Measurements from ENCODE around the gene SMYD3. TPM values are rescaled to one million over a fixed set of nuclear protein-coding genes. Genes with fewer than 3 reads are reported as not detected.
A peak's percentile ranks its signal among the peaks of the same experiment; 100 is the strongest.

SMYD3 gene
- total RNA-seq, 1 donor from 2014 or later, result 80.8 TPM

GRCh38 chr1:246398126-246398813, 108.8 kb downstream of the SMYD3 start:
- H3K4me2 ChIP-seq (ENCODE audit: low read length), result no peak overlapping the region
- FAIRE-seq (no peak), DNase-seq (ENCODE audit: low read depth) (no peak)
- Mint-ChIP-seq H3K9me3 (ENCODE audit: unreplicated experiment) (peaks cover 2% of the 10 kb centered on the region), H3K27me3 (ENCODE audit: low read depth, unreplicated experiment) (no peaks in the 10 kb centered on the region), H3K4me1 (ENCODE audit: low read depth, unreplicated experiment) (peaks cover 21% of the 10 kb centered on the region), H3K36me3 (ENCODE audit: low read depth, unreplicated experiment) (peaks cover 12% of the 10 kb centered on the region), H3K27ac (ENCODE audit: unreplicated experiment) (no peak overlapping the region), H3K4me3 (ENCODE audit: unreplicated experiment) (no peak overlapping the region)
- H4K20me1 ChIP-seq (ENCODE audit: insufficient read depth, low read length), result no peaks in the 10 kb centered on the region
- no peaks in the 10 kb centered on the region for H3K4me1 ChIP-seq (ENCODE audit: insufficient read depth, low read length)
- no peaks in the 10 kb centered on the region for H3K79me2 ChIP-seq (ENCODE audit: insufficient read depth, low read length)
- H3K4me3 ChIP-seq (ENCODE audit: insufficient read depth, low read depth, low read length), result no peak overlapping the region
- no peaks in the 10 kb centered on the region for H3K27me3 ChIP-seq (ENCODE audit: insufficient read depth, low read length)
- no peak overlapping the region for H3K27ac ChIP-seq (ENCODE audit: low read depth, low read length)
- H2AFZ ChIP-seq (ENCODE audit: low read depth, low read length), result no peak overlapping the region
- no peaks in the 10 kb centered on the region for H3K9me3 ChIP-seq (ENCODE audit: insufficient read depth, low read depth, low read length)
- TF ChIP-seq CTCF (IDR thresholded peaks at IDR 0.05; ENCODE audit: insufficient read depth, low read depth, low read length) (no peak), EZH2 (IDR thresholded peaks at IDR 0.05; ENCODE audit: insufficient read depth, low read length) (no peak)
- no peaks in the 10 kb centered on the region for H3K36me3 ChIP-seq (ENCODE audit: insufficient read depth, low read length)
- H3K9ac ChIP-seq (ENCODE audit: low read length), result no peak overlapping the region

DNA sequence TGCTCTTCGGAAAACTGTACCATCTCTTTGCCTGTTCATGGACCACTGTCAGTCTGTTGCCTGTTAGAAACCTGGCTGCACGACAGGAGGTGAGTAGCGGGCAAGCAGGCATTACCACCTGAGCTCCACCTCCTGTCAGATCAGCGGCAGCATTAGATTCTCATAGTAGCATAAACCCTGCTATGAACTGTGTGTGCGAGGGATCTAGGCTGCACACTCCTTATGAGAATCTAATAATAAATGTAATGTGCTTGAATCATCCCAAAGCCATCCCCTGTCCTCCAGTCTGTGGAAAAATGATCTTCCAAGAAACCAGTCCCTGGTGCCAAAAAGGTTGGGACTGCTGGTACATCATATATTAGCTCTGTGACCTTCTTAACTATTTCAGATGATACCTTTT, 110.0 kb downstream of the SMYD3 start:
- no peaks in the 10 kb centered on the region for H3K27me3 Mint-ChIP-seq (ENCODE audit: low read depth, unreplicated experiment)
- Histone ChIP-seq H3K4me1 (ENCODE audit: insufficient read depth, low read length) (no peaks in the 10 kb centered on the region), H3K9ac (ENCODE audit: low read length) (no peak overlapping the region), H3K4me3 (ENCODE audit: insufficient read depth, low read depth, low read length) (no peak overlapping the region), H2AFZ (ENCODE audit: low read depth, low read length) (no peak overlapping the region), H3K36me3 (ENCODE audit: insufficient read depth, low read length) (no peaks in the 10 kb centered on the region), H3K27ac (ENCODE audit: low read depth, low read length) (no peak overlapping the region), H4K20me1 (ENCODE audit: insufficient read depth, low read length) (no peaks in the 10 kb centered on the region), H3K9me3 (ENCODE audit: insufficient read depth, low read depth, low read length) (no peaks in the 10 kb centered on the region), H3K4me2 (ENCODE audit: low read length) (no peak overlapping the region), H3K27me3 (ENCODE audit: insufficient read depth, low read length) (no peaks in the 10 kb centered on the region), H3K79me2 (ENCODE audit: insufficient read depth, low read length) (no peaks in the 10 kb centered on the region)
- no peak overlapping the region for H3K4me3 Mint-ChIP-seq (ENCODE audit: unreplicated experiment)
- no peak for TF ChIP-seq EZH2 (IDR thresholded peaks at IDR 0.05; ENCODE audit: insufficient read depth, low read length)
- TF ChIP-seq CTCF (IDR thresholded peaks at IDR 0.05; ENCODE audit: insufficient read depth, low read depth, low read length), result no peak
- no peak for DNase-seq (ENCODE audit: low read depth)
- H3K4me1 Mint-ChIP-seq (ENCODE audit: low read depth, unreplicated experiment), result peaks cover 21% of the 10 kb centered on the region
- peaks cover 4% of the 10 kb centered on the region for H3K9me3 Mint-ChIP-seq (ENCODE audit: unreplicated experiment)
- H3K27ac Mint-ChIP-seq (ENCODE audit: unreplicated experiment), result no peak overlapping the region
- peaks cover 12% of the 10 kb centered on the region for H3K36me3 Mint-ChIP-seq (ENCODE audit: low read depth, unreplicated experiment)
- FAIRE-seq, result peak; percentile 5

DNA sequence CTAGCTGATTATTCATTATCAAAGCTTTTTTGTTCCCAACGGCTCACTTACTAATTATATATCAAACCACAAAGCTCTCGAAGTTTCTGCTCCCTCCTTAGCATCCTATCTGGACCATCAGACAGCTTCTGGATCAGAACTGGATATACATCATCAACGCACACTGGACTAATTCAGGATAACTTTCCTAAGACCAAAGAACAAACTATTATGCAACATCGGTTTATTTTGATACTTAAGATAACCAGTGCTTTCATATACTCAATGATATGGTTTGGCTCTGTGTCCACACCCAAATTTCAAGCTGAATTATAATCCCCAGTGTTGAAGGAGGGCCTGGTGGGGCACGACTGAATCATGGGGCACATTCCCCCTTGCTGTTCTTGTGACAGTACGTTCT, 110.8 kb downstream of the SMYD3 start:
- FAIRE-seq, result no peak
- H3K36me3 Mint-ChIP-seq (ENCODE audit: low read depth, unreplicated experiment), result peaks cover 16% of the 10 kb centered on the region
- peaks cover 21% of the 10 kb centered on the region for H3K4me1 Mint-ChIP-seq (ENCODE audit: low read depth, unreplicated experiment)
- TF ChIP-seq EZH2 (IDR thresholded peaks at IDR 0.05; ENCODE audit: insufficient read depth, low read length) (no peak), CTCF (IDR thresholded peaks at IDR 0.05; ENCODE audit: insufficient read depth, low read depth, low read length) (no peak)
- DNase-seq (ENCODE audit: low read depth), result no peak
- no peak overlapping the region for H2AFZ ChIP-seq (ENCODE audit: low read depth, low read length)
- H3K79me2 ChIP-seq (ENCODE audit: insufficient read depth, low read length), result no peaks in the 10 kb centered on the region
- H3K27me3 Mint-ChIP-seq (ENCODE audit: low read depth, unreplicated experiment), result no peaks in the 10 kb centered on the region
- H3K9me3 ChIP-seq (ENCODE audit: insufficient read depth, low read depth, low read length), result no peaks in the 10 kb centered on the region
- H3K4me3 ChIP-seq (ENCODE audit: insufficient read depth, low read depth, low read length), result no peak overlapping the region
- no peak overlapping the region for H3K4me3 Mint-ChIP-seq (ENCODE audit: unreplicated experiment)
- no peak overlapping the region for H3K4me2 ChIP-seq (ENCODE audit: low read length)
- no peak overlapping the region for H3K27ac ChIP-seq (ENCODE audit: low read depth, low read length)
- no peaks in the 10 kb centered on the region for H3K4me1 ChIP-seq (ENCODE audit: insufficient read depth, low read length)
- no peak overlapping the region for H3K27ac Mint-ChIP-seq (ENCODE audit: unreplicated experiment)
- H3K27me3 ChIP-seq (ENCODE audit: insufficient read depth, low read length), result no peaks in the 10 kb centered on the region
- H3K9me3 Mint-ChIP-seq (ENCODE audit: unreplicated experiment), result peaks cover 8% of the 10 kb centered on the region
- no peak overlapping the region for H3K9ac ChIP-seq (ENCODE audit: low read length)
- no peaks in the 10 kb centered on the region for H4K20me1 ChIP-seq (ENCODE audit: insufficient read depth, low read length)
- H3K36me3 ChIP-seq (ENCODE audit: insufficient read depth, low read length), result no peaks in the 10 kb centered on the region

All from astrocyte (in vitro differentiated cells and primary cell).